GM18505 (cell line): ENCODE measurements around the gene CACNA2D2.

ENCODE experiments used
- ATAC-seq: cut with Tn5 transposase; IDR thresholded peaks from one replicate; pipeline ENCODE4 v1.9.1; 2021; ENCODE audit not compliant: unreplicated experiment
- POLR2A ChIP-seq: IDR thresholded peaks from 4 replicates; pipeline ENCODE4 v1.6.1; 2011; ENCODE audit warnings: borderline replicate concordance; ENCODE audit not compliant: insufficient read depth, insufficient read length; ENCODE audit errors: extremely low read depth

Gene CACNA2D2

DNA sequence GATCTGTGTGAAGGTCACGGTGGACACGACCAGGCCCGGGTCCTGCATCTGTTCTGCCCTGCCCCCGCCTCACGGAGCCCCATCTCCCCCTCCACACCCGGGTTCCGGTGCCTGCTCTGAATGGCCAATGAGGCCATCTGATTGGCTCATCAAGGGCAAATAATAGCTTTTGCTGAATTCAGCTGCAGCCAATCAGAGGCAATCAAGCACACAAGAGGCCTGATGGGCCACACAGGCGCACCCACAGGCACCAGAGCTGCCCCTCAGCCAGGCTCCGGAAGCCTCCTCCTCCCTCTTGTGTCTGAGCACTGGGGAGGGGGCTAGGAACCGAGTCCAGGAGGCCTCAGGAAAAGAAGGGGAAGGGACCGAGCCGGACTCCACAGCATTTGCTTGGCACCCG, 49.5 kb downstream of the CACNA2D2 start:
- TF ChIP-seq POLR2A, result no peak
- no peak for ATAC-seq

DNA sequence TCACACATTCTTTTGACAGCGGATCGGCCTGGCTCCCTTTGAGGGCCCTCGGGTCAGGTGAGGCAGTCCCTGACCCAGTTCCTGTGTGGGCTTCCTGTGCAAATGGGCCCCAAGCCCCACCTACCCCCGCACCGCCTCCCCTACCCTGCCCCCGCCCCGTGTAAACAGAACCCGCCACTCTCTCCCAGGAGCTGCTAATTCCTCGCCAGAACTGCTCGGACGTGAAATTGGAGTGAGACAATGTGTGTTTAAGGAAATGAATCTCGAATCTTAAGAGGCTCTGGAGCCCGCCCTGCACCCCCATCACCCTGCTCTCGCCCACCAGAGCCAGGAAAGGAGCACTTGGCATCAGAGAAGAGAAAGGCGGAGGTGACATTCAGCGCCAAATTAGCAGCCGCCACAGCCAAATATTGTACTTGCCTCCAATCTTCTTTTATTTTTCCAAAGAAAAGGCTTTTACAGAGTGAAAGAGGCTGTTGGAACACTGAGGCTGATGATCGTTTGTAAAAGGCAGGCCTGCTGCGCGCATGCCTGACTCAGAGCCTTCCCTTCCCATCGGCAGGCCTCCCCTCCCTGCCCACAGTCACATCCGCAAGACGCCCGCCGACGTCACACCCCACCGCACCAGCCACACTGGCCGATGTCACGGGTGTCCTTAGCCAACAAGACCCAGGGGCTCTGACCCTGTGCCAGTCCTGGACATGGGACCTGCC, 53.1 kb downstream of the CACNA2D2 start:
- TF ChIP-seq POLR2A, result no peak
- no peak for ATAC-seq

- TF ChIP-seq POLR2A, result no peak
- ATAC-seq, result no peak
These were observed 54.5 kb downstream of the CACNA2D2 start for GRCh38 chr3:50448752-50449539.

- no peak for ATAC-seq
- TF ChIP-seq POLR2A, result no peak
These were observed 56.1 kb downstream of the CACNA2D2 start for GRCh38 chr3:50447290-50447840.

DNA sequence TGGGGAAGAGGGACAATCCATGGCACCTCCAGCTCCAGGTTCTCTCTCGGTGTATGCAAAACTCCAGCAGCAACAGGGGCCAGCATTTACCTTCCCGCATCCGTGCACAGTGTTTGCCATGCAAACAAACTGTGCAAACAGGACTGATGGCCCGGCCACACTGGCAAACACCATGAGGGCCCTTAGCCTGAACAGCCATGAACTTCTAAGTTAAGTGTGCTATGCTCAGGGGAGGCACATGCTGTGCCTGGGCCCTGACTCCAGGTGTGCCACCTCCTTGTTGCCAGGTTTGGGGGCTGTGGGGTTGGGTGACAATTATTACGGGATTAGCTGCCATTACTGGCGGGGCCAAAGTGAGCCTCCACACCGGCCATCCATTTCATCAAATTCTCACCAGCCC, 57.5 kb downstream of the CACNA2D2 start:
- no peak for TF ChIP-seq POLR2A
- ATAC-seq, result no peak

- TF ChIP-seq POLR2A, result no peak
These were observed 58.7 kb downstream of the CACNA2D2 start for GRCh38 chr3:50444782-50445181.

DNA sequence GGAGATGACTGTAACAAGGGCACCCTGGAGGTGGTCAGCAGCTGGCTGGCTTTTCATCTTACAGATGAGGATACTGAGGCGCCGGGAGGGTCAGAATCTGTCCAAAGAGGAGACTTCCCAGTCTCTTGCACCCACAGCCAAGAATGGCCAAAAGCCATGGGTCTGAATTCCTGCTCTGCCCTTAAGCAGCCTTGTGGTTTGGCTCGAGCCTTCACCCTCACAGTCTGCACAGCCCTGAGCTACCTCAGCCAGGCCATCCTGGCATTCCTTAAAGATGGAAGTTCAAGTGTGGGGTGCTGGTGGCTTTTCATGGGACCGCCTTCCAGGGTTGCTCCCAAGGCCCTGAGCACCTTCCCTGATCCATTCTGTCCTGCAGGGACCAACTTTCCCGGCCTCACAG, 59.2 kb downstream of the CACNA2D2 start:
- no peak for ATAC-seq
- TF ChIP-seq POLR2A, result no peak

More at GRCh38 chr3:50444782-50445181, 58.7 kb downstream of the CACNA2D2 start:
- ATAC-seq, result no peak

DNA sequence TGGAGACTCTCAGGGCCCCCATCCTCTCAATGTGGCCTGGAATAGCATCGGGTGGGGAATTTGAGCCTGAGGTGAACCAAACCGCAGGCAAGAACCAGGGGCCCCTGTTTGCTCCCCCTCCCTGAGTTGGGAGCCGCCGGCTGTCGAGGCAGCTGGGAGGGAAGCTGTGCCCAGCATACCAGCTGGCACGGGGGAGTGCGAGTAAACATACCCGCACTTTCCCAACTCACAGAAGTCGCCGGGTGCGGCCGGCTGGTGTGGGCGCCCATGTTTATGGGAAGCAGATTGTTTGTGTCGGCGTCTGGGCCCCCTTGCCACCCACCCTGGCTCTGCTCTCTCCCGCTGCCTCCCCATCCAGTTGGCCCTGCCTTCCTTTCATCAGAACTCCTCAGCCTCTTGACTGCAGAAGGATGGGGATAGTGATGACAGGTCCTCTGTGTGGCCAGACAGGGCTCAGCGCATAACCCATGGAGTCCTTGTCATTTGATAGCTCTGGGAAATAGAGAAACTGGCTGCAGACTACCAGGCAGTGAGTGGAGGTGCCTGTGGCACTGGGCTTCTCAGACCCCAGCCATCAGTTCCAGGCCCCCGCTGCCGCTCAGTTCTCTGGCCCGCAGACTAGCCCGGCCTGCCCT, 60.4 kb downstream of the CACNA2D2 start:
- no peak for ATAC-seq
- no peak for TF ChIP-seq POLR2A

DNA sequence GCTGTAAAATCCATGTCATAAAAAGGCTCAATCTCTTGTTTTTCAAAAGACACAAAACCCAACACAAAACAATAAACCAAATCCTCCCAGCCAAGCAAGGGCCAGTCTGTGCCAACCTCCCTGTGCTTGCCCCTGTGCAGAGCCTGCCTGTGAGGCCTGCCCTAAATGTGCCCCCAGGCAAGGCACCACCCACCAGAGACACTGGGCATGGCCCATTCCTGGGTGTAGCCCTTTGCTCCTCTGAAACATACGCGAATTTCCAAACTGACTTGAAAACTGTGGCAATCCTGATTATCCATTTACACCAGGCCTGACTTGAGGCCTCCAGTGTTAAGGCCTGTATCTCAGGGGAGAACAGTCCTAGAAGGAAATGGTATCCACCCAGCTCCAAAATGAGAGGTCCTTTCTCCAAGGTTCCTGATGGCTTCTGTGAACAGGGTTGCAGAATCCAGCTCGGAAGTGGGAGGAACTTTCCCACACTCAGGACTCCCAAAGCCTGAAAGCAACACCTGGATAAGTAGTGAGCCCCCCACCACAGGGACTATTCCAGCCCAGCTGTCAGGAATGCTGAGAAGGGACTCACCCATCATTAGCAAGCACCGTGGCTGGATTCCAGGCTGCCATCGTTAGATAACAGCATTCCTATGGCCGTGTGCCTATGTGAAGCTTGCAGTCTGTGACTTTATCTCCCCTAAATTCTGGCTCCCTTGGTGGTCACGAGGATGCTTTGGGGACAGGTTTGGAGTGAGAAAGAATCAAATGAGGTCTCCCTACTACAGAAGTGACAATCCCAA, 61.8 kb downstream of the CACNA2D2 start:
- TF ChIP-seq POLR2A, result no peak
- ATAC-seq, result no peak

DNA sequence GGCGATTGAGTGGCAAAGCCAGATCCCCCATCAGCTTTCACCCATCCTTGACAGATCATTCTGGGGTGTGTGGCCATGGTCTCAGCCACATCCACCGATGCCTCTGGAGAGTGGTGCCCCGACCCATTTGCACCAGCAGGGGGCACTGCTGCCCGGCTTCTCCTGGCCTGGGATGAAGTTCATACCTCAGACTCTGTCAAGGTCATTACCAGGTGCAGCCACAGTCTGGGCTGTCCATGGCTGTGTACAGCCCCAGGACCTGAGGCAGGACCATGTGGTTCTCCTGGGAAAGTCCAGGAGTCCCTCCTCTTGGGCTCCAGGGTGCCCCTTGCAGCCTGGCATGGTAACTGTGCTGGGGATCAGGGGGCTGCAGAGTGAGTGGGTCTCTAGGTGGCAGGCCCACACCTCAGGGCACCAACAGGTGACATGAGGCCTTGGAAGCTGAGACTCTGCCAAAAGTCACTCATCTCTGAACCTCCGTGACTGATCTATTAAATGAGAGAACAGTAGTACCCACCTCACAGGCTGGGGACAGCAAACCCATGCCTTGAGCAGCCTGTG, 67.2 kb downstream of the CACNA2D2 start:
- no peak for TF ChIP-seq POLR2A
- no peak for ATAC-seq

DNA sequence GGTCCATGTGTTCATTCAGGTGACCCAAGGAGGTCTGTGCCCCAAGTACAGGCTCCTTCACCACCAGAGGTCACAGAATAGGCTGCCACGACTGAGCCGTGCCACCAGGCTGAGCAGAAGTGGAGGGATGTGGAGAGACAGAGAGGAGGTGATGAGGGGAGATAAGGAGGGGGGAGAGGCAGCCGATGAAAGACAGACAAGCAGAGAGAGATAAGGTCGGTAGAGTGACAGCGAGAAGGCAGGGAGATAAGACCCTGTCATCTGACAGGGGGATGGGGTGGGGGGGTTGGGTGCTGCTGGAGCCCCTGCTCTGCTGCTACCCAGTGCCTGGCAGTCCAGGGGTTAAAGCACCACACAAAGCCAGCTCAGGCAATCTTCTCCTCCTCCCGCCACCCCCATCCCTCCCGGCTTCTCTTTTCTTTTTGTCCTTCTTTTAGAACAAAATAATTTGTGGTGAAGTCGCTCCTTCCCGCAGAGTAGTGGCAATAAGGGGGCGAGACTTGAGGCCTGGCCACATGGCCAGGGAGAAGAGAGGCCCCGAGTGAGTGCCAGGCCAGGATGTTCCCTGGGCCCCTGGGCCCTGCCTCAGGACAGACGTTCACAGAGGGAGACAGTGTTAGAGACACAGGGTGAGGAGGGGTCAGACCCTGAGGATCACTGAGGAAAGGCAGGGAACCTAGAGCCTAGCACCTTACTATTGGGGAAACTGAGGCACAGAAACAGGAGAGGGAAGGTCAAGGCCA, 67.9 kb downstream of the CACNA2D2 start:
- no peak for ATAC-seq
- TF ChIP-seq POLR2A, result no peak

DNA sequence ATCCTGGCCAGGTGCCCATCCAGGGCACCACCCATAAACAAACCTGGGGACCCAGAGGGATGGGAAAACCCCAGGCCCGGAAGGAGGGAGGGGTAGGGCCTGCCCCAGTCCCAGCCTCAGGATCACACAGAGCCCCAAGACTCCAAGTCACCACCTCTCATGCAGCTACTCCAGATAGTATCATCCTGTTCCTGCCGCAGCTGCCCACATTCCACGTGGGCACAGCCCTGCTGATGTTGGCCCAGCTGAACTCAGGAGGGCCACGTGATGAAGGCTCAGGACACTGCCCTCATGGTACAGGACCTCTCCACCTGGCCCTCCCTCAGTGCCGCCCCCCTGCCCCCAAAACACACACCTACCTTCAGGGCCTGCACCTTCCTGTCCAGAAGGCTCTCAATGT, 69.5 kb downstream of the CACNA2D2 start:
- no peak for TF ChIP-seq POLR2A
- ATAC-seq, result no peak
